A172 (cell line): Measurements from ENCODE around the gene CST7. TPM values are rescaled to one million over a fixed set of nuclear protein-coding genes. Genes with fewer than 3 reads are reported as not detected.

Experiments used
- DNase-seq: peaks from one replicate; pipeline ENCODE4 v3.0.0-alpha.2; 2015; ENCODE audit warnings: low spot score
- total RNA-seq: library from RNA; depleted of rRNA; stranded (reverse); fragments of >200 nt; shearing (Covaris generic); gene quantifications from 2 replicates; pipeline ENCODE4 v1.2.3, GENCODE V29; 2014; rRNA removed

Gene CST7
- total RNA-seq, 1 experiment from 2014 or later: not detected

DNA sequence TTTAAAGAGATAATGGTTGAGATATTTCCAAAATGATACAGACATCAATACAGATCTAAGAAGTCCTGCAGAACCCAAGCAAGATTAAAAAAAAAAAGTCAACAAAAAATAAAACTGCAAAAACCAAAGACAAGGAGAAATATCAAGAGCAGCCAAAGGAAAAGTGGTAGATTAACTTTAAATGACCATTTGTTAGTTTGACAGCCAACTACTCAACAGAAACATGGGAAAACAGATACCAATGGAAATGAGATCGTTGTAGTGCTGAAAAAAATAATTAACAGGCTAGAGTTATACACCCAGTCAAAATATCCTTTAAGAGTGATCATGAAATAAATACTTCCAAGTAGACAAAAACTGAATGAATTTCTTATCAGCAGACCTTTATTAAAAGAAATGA lies 53.9 kb downstream of the CST7 start:
- DNase-seq: no peak

DNA sequence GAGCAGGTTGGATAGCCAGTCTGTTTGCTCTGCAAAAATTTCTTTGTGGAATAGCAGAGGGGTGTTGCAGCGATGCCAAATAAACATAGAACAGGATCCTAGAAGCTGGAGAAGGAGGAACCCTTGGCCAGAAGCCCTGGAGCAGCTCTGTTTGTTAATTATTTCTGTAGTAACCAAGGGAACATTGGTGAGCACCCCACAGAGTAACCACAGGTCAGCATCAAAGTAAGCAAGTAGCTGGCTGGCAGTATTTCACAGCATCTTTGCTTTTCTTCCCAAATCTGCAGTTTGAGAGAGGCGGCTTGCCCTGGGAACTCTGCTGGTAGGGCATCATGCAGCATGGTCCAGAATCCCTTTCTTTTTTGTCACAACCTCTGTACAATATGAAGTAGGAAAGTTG lies 56.2 kb downstream of the CST7 start:
- peak; percentile 16 for DNase-seq

DNA sequence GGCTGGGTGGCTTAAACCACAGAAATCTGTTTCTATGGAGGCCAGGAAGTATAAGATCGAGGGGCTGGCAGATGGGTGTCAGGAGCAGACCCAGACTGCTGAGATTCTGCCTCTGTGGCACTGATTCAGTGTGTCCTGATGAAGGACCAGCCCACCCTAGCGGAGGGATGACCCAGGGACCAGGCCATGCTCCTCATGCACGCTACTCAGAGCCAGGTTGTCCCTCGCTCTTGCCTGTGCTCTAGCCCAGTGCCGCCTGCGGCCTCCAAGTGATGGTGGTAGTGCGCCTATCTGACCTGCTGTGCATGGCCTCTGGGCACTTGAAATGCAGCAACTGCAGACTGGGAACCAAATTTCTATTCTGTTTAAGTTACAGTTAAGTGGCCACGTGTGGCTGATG lies 56.6 kb downstream of the CST7 start:
- DNase-seq: no peak

GRCh38 chr20:25006431-25007167 lies 57.5 kb downstream of the CST7 start:
- no peak for DNase-seq

- no peak for DNase-seq
Measured at GRCh38 chr20:25007491-25008305, 58.6 kb downstream of the CST7 start.

DNA sequence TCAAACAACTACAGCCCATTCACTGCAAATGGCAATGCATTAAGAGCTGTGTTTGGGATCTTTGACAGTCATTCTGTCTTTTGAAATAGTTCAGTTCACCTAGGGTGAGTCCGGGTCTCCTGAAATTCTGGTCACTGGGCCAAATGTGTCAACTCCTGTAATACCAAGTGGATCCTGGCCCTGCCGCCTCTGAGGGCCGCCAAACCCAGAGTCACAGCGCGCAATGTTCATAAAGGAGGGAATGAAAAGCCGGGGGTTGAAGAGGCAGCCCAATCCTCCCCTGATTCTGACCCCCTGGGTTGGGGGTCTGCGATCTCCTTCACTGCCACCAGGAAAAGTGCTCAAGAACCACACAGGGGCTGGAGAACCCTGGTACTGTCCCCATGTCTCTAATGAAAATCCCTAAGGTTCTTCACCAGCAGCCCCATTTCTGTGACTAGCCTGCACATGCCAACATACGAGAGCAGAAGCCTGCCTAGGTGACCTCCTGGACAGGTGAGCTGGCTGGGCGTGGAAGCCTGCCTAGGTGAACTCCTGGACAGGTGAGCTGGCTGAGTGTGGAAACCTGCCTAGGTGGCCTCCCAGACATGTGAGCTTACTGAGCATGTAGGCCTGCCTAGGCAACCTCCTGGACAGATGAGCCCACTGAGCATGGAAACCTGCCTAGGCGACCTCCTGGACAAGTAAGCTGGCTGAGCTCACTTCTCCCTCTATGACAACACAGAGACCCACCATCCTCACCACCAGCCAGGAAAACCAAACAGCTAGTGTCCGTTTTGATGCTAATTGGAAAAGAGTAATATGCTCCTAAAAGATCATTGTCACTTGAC lies 59.5 kb downstream of the CST7 start:
- DNase-seq: no peak

Other genes with a start within 250 kb of the CST7 start
- gene APMAP, start 43.5 kb downstream of the CST7 start, total RNA-seq: 169 and 171 TPM in 2 replicates
- 0.10 and 0.57 TPM in 2 replicates for gene ACSS1, start 108.9 kb downstream of the CST7 start, total RNA-seq
- 0.10 TPM in 1 of 2 replicates, not detected in the other for gene VSX1, start 132.9 kb downstream of the CST7 start, total RNA-seq
- gene ENTPD6, start 246.4 kb downstream of the CST7 start, total RNA-seq: 62.4 and 69.7 TPM in 2 replicates